Suprapubic skin (tissue), 4 donors: Measurements from ENCODE around the gene RPL35.
A peak's percentile ranks its signal among the peaks of the same experiment; 100 is the strongest.

Source experiments
- CTCF ChIP-seq, 2 donors: fragments of 200-600 bp in 1 of 2; fragments of 450-650 bp in 1 of 2; sonication (generic) in 1 of 2; IDR thresholded peaks; one replicate each; pipeline ENCODE4 v1.5.1; 2016 to 2019; ENCODE audit warnings: antibody characterized with exemption in 2 of 2, mild to moderate bottlenecking in 1 of 2, moderate library complexity in 1 of 2
- EP300 ChIP-seq: sonication (generic); formaldehyde crosslinking; IDR thresholded peaks from one replicate; pipeline ENCODE4 v1.6.1; 2017; ENCODE audit warnings: antibody characterized with exemption
- POLR2AphosphoS5 ChIP-seq, 3 donors: sonication (generic); formaldehyde crosslinking; IDR thresholded peaks; one replicate each; pipeline ENCODE4 v1.6.1; 2017; ENCODE audit warnings: antibody characterized with exemption in 3 of 3

GRCh38 chr9:124861342-124862229 is at the start of gene RPL35, which contains the start of gene ARPC5L:
- TF ChIP-seq CTCF (IDR thresholded peaks at IDR 0.05) (peak in 1 of 2 donors; percentile 38), POLR2AphosphoS5 (IDR thresholded peaks at IDR 0.05) (peak; percentile 70 to 90 (median 75)), EP300 (no peak)
